Measurements from ENCODE around the gene ZNF408.
"Not testable (repeated sequence)": the region's sequence is repeated elsewhere in the genome, so short reads cannot be mapped to it uniquely, and the experiment has no call there.

Gene ZNF408

GRCh38 chr11:46700241-46701077 is at the start of gene ZNF408, which contains the start of gene ARHGAP1:
Gene ZNF408, plus strand, starts transcription at chr11:46701031. Its CDS starts 17 bp downstream, at chr11:46701048.
Gene ARHGAP1, minus strand, starts transcription at chr11:46700619. Its CDS starts 4,512 bp downstream, at chr11:46696107.
- DNase-seq: peak; percentile 99

DNA sequence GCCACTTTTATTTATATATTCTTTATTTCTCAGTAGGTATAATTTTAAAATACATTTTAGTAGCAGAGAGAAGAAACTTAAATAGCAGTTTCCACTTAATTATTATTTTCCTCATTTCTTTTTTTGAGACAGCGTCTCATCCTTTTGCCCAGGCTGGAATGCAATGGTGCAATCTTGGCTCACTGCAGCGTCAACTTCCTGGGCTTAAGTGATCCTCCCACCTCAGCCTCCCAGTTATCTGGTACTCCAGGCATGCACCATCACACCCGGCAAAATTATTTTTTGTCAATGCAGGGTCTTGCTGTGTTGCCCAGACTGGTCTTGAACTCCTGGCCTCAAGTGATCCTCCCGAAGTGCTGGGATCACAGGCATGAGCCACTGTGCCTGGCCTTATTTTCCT is 45.2 kb upstream of the ZNF408 start:
- no peak for DNase-seq

GRCh38 chr11:46657186-46657585 is 43.6 kb upstream of the ZNF408 start:
- no peak for DNase-seq

DNA sequence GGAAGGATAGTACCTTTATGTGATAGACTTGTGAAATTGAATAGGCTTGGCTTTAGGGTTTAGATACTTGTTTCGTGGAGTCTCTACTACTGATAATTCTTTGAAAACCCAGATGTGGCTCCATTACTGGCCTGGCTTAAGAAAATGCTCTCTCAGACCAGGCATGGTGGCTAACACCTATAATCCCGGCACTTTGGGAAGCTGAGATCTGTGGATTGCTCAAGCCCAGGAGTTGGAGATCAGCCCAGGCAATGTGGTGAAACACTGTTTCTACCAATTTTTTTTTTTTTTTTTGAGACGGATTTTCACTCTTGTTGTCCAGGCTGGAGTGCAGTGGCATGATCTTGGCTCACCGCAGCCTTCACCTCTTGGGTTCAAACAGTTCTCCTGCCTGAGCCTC is 42.6 kb upstream of the ZNF408 start:
- no peak for DNase-seq

- DNase-seq: no peak
These were observed 40.9 kb upstream of the ZNF408 start for GRCh38 chr11:46659908-46660307.

- no peak for DNase-seq
These were observed 39.0 kb upstream of the ZNF408 start for GRCh38 chr11:46661836-46662235.

DNA sequence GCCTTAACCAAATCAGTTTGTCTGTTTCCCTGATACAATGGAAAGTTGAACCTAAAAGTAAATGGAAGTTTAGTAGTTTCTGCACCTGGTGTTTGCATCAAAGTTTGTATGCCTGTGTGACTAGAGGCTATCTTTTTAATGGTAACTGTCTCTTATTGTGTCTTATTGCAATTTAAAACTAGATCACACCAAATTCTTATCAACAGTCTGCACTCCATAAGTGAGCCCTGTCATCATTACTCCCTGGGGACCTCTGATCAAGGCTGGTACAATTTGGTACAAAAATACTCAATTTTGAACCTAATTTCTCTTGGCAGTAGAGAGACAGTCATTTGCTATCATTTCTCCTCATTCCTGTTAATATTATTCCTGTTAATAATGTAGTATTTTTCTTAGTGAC is 38.5 kb upstream of the ZNF408 start:
- DNase-seq: no peak

DNA sequence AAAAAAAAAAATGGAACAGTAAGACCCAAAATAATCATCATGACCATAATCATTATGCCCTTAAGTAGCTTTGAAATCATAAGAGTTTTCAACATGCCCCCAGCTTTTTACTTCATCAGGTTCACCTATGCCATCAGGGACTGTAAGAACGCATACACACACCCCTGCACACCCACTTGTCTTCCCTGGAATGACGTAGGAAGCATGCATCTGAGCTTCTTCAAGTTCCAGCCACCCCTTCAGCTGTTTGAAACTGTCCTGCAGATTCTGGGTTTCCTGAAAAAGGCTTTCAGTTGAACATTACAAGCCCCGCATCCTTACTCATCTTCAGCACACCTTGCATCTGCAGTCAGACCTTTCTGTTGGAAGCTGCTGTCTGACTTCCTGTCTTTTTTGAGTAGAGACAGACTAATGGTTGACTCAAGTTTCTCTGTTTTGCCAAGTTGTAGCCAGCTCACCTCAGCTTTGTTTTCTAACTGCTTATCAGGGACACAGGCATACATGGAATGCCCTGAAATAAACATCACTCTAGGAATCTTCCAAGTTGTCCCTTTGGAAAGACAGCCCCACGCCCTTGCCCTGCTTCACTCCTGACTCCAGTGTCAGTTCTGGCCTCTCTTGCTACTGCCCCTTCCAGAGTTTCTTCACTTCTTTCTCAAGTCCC is 37.4 kb upstream of the ZNF408 start:
- DNase-seq: no peak

DNA sequence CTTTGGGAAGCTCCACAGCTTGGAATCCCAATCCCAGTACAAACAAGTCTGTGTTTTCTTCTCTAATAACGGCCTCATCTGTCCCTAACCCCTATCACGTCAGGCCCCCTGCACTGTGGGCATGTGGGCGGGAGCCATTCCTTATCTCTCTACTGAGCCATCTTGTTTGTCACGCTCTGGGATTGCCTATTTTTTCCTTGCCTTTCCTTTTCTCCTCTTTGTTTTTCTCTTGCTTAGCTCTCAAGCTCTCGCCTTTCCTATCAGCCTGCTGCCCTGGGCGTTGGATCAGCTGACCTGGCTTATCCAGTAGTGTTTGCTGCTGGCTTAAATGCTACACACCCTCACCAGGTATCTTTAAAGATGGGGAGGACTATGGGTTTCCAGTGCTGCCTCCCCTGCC is 36.2 kb upstream of the ZNF408 start:
- no peak for DNase-seq

DNA sequence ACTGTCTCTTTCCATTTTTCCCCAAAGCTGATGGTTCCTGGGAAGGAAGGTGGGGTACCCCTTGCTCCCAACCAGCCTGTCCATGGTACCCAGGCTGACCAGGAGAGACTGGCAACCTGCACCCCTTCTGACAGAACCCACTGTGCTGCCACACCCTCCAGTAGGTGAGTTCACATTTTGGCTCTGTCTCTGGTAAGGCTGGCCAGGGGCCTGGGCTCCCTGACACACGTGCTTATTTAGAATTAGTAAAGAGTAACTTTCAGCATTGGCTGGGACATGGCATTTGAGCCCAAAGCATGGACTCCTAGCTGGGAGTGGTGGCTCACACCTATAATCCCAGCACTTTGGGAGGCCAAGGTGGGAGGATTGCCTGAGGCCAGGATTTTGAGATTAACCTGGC is 35.5 kb upstream of the ZNF408 start:
- no peak for DNase-seq

- DNase-seq: no peak
These were observed 34.3 kb upstream of the ZNF408 start for GRCh38 chr11:46666516-46666915.

- no peak for DNase-seq
These were observed 33.8 kb upstream of the ZNF408 start for GRCh38 chr11:46667043-46667481.

DNA sequence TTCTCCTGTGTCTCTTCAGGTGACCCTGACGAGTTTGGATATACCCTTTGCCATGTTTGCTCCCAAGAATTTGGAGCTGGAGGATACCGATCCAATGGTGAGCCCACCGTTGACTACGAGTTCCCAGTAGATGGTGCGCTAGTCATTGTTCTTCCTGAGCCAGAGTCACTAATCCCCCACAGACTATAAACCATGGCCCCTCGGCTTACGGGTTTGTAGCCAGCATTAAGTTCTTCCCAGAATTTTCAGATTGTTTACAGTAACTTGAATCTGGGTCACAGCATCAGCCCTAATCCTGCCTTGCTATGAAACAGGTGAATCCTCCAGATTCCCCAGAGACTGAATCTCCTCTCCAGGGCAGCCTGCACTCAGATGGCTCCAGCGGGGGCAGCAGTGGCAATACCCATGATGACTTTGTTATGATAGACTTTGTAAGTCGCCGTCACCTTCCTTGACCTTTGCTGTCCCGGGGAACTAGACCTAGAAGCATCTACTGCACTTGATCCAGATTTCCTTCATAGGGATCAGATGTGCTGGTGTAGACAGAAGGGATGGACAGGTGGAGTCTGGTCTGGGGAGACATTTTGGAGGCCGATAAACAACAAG is 32.2 kb upstream of the ZNF408 start:
- DNase-seq: no peak

DNA sequence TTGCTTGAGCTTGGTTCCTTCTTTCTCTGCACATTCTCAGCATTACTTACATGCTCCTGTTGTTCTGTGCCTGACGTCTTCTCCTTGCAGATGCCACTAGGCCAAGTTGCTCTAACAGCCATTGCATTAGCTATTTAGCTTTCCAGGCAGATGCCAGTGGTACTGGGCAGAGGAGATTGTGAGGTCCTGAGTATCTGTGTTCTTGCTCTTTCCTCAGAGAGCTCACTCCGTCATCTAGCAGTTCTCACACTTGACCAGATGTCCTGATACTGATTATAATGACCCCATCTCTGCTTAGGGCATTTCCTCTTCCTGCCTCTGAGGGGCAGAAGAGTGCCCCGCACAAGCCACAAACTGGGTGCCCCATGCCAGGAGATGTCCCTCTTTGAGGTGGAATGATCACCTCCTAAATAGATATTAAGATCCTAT is 31.1 kb upstream of the ZNF408 start:
- no peak for DNase-seq

- DNase-seq: not testable (repeated sequence)
These were observed 30.3 kb upstream of the ZNF408 start for GRCh38 chr11:46670521-46670920.

DNA sequence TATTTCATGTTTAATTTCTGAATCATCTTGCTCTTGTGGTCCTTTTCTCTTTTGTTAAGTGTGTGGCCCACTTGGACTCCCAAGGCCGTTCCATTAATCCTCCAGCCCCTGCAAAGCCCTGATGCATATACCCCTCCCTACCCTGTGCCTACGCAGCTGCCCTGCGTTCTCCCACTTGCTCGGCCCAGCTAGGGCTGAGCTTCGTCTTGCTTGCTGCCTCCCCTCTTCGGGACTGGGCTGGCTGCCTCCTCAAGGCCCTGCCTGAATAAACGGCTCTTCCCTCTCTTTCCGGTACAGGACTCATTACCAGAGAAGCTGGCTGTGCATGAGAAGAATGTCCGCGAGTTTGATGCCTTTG is 28.9 kb upstream of the ZNF408 start:
- no peak for DNase-seq

DNA sequence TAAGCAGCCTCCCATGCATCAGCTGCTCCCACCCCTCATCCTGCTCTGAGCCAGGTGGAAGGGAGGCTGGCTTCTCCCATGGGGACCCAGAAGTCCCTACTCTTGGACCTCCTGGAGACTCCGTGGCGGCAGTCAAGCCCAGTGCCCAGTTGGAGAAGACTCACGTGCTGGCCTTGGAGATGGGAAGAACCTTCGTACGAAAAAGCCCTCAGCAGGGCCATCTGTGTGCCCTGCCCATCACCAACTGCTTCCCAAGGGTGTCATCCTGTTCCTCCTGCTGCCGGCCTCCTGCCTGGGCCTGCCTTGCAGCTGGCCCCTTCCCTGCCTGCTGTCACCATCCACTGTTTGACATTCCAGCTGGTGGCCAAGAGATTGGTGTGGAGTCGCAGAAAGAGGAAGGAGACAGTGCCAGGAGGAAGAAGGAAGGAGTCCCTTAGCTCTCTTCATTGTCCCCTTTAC is 28.4 kb upstream of the ZNF408 start:
- DNase-seq: no peak

GRCh38 chr11:46673713-46674462 is 26.9 kb upstream of the ZNF408 start:
- no peak for DNase-seq

- no peak for DNase-seq
These were observed 26.2 kb upstream of the ZNF408 start for GRCh38 chr11:46674463-46675287.

GRCh38 chr11:46675288-46675851 is 25.5 kb upstream of the ZNF408 start:
- DNase-seq: no peak

DNA sequence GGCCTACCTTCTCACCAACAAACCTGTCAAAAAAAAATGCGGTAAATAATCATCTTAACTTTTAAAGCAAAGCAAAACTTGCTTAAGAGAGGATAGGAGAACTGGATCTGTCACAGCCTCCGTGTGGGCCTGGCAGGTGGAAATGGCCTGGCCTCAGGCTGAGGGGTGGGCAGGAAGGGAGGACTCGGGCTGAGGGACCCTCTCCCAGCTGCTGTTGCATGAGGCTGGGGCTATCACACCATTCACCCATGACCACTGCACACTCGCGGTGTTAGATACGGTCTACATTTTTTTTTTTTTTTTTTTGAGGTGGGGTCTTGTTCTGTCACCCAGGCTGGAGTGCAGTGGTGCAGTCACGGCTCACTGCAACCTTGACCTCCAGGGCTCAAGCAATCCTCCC is 24.9 kb upstream of the ZNF408 start:
- DNase-seq: no peak

All from NCI-H345 (cell line).